Measurements from ENCODE around the gene SPINK1.

- TF ChIP-seq USF1 (IDR thresholded peaks at IDR 0.05), result no peak
- TF ChIP-seq TEAD4 (IDR thresholded peaks at IDR 0.05), result no peak
- no peak for TF ChIP-seq MAX (IDR thresholded peaks at IDR 0.05)
- TF ChIP-seq YY1 (IDR thresholded peaks at IDR 0.05; ENCODE audit: low read depth), result no peak
Measured at GRCh38 chr5:147835386-147835798, 3.9 kb upstream of the SPINK1 start.

All from Ishikawa (cell line).